AG08395 (cell line): ENCODE results near the gene C2orf15.
"Not testable (repeated sequence)": the region's sequence is repeated elsewhere in the genome, so short reads cannot be mapped to it uniquely, and the experiment has no call there.

ENCODE experiments used
- DNase-seq: peaks from one replicate; pipeline ENCODE4 v3.0.0; 2012; ENCODE audit warnings: mixed read lengths, low spot score

Gene C2orf15, protein sequence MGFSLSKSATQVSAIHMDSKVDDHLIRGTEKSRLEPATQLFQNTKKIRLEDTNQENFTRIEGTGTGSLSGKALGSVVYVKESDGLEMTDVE

DNA sequence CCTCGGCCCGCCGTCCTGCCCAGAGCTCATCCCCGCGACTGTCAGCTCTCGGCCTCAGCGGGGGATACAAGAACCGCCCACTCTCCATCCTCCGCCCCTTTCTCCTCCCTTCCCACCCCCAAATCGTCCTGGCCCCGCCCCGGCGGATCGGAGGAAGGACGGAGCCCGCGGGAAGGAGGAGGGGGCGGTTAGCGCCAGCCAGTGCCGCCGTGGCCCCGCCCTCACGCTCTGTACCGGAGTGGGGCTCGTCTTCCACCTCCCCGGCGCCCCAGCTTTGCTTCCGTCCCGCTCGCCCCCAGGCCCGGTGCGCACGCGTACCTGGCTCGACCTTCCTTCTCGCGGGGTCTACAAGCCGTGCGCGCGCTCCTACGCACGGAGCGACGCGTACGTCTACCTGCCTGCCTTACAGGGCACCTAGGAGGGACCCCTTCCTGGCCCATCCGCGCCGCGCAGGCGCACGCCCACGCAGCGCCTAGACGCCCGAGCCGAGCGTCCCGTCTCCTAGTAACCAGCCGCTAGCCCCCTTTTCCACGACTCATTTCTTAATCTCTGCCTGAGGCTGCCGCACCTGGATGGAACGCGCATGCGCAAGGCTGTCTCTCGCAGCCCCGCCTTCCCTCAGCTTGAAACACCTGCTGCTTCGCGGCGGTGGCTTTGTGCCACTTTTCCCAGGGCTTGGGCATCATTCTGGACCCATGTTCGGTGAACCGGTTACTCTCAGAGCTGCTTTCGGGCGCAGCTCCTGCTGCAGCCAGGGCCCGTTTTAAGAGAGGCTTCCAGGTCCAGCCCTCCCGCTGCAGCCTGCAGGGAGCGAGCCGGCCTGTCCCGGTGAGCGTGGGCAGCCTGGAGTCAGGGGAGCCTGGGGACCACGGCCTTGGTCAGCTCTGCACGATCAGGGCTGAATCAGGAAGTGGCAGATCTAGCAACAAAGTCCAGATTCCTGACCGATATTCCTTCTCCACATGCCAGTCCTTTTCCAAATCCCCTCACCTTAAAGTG lies at the start of gene C2orf15:
C2orf15 (plus strand) TSS at position 598 of the 999 bp plus-strand sequence. CDS start 8,852 bp downstream, outside the sequence.
- DNase-seq: peak; percentile 84

DNA sequence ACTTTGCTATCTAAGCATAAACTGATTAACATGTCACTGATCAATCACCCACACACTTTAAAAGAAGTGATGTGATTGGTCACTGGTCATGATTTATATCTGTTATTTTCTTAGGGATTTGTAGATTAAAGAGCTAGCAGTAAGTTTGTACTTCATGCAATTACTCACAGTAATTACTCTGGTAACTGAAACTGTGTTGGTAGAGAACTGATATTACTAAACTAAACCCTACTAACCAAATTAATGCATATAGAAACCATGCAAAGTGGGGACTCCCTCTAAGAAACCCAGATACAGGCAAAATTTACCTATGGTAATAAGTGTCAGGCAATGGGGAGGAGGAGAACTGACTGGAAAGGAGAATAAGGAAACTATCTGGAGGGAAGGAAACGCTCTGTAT lies 44.8 kb upstream of the C2orf15 start:
- DNase-seq: no peak

DNA sequence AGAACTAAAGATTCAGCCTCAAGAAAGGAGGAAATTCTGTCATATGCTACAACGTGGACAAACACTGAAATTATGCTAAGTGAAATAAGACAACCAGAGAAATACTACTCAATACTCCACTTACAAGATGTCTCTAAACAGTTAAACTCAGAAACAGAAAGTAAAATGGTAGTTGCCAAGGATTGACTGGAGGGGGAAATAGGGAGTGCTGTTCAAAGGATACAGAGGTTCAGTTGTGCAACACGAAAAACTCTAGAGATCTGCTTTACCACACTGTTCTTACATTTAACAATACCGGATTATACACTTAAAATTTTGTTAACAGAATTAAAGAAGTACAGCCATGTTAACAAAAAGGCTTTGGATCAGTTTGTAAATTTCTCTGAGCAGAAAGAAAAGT lies 39.8 kb upstream of the C2orf15 start:
- peak; percentile 36 for DNase-seq

DNA sequence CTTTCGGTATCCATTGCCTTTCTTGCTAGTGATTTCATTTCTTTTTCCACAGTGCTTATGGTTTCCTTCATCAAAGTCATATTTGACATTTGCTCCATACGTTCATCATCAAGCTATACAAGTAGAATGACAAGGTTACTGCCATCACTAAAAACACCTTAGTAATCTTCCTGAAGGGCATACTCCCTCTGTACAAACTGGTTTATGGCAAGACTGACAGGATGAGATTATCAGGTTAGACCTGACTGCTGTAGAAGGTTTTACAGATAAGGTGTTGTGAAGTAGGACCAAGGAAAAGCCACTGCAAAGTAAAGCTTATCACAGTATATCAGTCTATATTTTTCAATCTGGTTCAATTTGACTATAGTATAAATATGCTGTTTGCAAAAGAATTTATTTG lies 37.5 kb upstream of the C2orf15 start:
- no peak for DNase-seq

DNA sequence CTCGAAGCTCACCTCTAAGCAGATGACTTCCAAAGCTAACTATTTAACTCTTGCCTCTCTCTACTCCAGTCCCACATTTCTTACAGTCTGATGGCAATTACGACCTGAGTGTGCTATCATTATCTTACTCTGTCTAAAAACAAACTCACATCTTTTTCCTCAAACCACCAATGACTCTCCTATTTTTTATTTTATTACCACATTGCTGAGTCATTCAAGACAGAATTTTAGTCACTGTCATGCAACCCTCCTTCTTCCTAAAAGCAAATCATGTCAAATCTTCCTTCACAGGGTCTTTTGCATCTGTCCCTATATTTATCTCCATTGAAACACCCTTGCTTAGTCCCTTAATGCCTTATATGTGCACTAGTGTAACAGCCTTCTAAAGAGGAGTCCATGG lies 34.6 kb upstream of the C2orf15 start:
- no peak for DNase-seq

DNA sequence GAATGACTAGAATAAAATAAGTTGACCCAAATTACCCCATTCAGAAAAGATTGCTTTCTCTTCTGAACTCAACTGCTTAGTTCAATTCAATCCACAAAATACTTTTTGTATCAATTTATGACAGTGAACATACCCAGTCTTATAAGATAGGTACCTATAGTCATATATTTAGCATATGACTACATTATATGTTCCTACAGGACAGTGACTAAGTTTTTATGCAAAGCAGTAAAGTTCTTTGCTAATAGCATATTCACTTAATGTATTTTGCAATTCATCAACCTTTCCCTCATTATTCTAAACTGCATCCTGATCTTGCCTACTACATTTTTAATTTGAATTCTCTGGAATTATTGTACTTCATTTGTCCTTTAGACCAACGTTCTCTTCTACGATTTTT lies 30.3 kb upstream of the C2orf15 start:
- DNase-seq: no peak

DNA sequence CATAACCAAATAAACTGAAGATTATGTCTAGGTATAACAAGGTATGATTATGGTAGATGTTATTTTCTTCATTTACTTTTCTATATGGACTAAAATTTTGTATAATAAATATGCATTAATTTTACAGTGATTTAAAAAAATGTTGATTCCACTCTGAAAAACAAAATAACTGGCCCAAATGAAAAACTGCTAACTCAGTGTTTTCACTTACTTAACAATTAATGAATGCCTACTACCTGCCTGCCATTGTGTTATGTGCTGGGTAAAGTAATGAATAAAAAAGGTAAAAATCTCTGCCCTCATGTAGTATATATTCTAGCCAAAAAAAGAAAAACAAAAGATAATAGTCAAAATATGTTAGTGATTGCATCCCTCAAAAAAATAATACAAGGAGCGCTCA lies 29.6 kb upstream of the C2orf15 start:
- no peak for DNase-seq

DNA sequence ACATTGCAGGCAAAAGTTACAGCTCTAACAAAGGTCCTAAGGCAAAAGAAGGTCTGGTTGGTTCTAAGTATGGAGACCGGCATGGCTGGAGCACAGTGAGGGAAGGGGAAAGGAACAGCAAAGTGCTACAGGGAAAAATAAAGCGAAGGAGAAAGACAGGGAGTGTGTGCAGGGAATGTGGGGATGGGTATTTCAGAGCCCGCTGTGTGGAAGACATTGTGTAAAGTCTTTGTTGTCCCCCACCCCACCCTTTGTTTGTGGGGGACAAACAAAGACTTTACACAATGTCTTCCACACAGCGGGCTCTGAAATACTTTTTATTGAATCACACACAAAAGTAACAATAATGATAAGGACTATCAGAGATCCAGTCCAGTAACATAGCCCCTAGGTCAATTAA lies 28.9 kb upstream of the C2orf15 start:
- no peak for DNase-seq

DNA sequence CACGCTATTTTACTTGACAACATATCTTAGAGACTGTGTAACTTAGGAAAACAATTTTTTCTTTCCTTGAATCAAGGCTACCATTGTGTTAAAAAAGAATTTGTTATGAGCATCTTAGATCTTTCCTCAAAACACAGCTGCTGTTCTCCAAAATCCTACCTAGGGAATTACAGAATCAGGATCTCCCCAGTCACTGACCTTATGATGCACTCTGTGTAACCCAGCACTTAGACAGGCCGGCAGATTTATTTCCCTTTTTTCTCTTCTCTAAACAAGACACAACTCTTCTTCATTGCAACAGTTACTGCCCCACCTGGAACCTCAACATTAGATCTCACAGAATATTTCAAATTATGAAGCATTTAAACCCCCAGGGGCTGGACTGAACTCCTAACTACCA lies 13.5 kb upstream of the C2orf15 start:
- no peak for DNase-seq

DNA sequence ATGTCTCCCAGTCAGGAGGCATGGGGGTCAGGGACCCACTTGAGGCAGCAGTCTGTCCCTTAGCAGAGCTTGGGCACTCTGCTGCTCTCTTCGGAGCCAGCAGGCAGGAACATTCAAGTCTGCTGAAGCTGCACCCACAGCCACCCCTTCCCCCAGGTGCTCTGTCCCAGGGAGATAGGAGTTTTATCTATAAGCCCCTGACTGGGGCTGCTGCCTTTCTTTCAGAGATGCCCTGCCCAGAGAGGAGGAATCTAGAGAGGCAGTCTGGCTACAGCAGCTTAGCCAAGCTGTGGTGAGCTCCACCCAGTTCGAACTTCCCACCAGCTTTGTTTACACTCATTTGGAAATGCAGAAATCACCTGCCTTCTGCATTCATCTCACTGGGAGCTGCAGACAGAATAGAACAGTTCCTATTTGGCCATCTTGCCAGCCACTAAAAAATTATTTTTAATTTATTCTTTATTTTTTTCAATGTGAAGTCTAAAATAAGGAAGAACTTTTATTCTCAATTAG lies 6.4 kb upstream of the C2orf15 start:
- DNase-seq: not testable (repeated sequence)

DNA sequence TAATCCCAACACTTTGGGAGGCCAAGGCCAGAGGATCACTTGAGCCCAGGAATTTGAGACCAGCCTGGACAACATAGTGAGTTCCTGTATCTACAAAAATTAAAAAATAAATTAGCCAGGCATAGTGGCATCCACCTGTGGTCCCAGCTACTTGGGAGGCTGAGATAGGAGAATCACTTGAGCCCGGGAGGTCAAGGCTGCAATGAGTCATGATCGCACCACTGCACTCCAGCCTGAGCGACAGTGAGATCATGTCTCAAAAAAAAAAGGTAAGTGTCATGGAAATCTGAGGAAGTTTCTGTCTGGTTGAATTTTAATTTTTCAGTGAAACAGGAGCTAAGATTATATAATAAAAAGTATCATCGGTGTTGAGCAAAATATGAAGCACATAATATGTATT lies 2.5 kb upstream of the C2orf15 start:
- no peak for DNase-seq

DNA sequence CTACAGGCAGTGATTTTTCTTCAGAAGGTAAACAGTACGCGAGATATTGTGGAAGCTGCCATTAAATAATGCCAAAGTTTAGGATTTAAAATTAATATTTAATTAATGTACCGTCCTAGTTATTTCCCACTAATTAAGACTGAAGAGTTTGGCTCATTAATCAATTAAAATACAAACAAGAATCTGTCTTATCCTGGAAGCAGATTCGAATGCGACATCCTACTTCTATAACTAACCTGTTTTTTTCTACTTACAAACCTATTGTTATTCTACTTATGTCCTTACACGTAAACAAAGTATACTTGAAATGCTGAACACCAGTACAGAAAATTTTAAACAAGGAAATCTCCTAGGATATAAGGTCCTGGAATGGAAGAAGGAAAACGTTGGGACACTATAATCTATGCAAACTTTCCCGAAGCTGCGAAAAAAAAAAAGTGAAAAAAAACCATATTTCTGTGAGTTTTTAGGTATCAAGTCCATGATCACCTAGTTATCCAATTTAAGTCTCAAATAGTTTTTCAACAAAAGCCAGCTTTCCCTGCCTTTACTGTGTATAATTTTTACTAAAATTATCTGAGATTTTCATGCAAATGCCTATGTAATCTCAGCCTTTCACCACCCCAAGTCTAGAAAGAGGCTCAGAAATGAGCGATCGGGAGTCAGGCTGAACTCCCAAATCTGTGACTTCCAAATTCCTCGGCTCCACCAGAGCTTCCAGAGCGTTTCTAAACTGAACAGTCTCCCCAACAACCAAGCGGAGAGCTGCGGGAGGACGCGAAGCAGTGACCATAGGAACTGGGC lies 1.2 kb upstream of the C2orf15 start:
- peak; percentile 9 for DNase-seq

DNA sequence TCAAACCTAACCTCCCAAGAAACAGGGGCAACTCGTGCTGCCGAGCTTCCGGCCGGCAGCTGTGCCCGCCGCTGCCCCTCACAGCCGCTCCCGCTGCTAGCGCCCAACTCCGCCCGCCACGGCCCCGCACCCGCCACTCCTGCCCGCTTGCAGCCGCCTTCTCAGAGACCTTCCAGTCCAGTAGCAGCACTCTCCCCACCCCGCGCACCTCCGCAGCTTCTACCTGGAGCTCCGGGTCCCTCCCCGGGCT lies 722 bp upstream of the C2orf15 start:
- no peak for DNase-seq

DNA sequence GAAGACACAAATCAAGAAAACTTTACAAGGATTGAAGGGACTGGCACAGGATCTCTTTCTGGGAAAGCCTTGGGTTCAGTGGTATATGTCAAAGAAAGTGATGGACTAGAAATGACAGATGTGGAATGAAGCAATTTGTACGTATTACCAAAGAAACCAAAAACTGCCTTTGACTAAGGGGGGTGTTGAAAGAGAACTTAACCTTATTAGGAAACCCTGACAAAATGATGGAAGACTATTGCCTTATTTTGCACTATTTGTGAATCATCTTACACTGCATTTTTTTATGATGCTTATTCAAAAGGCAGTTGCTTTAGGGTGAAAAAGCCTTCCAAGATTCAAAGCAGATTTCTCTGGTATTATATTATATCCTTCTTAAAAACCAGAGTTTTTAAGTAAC lies 9.2 kb downstream of the C2orf15 start:
- DNase-seq: peak; percentile 6

DNA sequence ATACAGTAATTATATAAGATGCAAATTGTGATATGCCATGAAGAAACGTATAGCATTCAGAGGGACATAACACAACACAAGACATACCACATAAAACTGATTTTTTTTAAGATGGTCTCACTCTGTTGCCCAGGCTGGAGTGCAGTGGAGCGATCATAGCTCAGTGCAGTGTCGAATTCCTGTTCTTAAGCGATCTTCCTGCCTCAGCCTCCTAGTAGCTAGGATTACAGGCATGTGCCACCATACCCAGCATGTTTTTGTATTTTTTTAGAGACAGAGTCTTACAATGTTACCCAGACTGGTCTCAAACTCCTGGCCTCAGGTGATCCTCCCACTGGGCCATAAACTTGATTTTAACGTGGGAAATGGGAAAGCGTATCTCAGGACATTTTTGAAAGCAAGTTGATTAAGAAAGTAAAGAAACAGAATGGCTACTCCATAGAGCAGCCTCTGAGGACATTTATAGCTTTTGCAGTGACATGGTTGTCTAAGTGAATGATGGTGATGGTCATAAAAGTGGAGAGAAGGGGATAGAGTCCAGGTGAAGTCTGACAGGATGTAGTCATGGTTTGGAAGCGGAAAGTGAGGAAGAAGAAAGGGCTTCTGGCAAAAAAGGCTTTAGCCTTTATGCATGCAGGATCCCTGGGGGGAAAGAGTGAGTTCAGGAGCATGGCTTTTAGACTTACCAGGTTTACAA lies 10.8 kb downstream of the C2orf15 start:
- no peak for DNase-seq

DNA sequence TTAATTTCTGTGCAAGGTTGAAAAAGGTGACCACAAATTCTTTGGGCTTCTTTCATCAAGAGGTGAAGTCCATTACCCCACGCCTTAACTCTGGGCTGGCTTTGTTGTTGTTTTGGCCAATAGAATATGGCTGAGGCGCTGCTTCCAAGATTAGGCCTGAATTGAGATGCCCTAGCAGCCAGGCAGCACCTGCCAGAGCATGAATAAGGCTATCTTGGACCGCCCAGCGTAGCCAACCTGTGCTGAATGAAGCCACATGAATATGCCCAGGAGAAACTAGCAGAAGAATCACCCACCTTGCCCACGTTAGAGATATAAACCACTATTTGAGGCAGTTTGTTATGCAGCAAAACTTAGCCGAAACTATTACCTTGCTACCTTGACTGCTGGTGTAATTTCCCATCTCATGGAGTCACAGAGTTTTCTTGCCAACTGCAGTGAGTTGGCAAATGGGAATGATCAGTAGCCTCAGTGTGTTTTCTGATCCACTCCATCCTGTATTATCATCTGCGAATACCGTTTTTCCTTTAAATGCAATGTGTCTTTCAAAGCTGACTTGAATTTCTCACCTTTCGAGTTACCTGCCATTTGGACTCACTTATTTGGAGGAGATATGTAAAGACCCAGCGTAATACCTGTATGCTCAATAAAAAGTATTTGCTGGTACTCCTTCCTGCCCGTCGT lies 12.6 kb downstream of the C2orf15 start:
- DNase-seq: peak; percentile 8

DNA sequence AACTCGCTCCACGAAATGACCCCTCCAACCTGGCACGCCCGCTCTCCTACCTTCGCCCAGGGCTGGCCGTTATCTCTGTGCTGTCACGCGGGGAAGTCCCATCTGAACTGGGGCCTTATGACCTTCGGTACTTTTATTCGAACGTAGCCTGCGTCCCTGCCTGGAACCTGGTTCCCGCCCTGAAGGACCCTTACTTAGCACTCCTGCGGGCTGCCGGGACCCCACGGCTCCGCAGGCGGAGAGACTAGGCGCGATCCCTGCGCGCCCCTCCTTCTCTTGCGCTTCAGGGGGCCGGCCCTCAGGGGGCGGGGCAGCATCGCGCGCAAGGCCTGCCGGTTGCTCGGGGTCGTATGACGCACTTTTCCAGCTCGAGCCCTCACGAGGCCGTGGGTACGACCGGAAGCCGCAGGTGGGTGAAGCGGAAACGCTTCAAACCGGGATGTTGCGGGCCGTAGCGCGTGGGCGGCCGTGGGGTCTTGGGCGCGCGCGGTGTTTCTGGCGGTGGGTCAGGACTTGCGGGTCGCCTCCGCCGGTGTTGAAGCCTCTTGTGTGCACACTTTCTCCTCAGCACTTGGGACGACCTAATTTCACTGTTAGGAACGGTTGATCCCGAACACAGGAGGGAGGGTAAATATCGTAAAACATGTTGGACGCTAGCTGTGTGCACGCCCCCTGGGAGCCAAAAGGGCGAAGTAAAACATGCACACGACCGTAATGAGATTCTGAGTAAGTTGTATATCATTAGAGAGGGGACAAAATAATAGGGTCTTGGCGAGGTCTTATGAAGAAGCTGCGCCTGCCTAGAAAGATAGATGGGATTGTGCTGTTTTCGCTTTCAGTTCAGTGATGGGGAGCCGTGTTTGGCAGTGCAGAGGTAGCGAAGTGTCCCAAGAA lies 13.4 kb downstream of the C2orf15 start, which contains the start of the genes LIPT1 and TSGA10:
LIPT1 (plus strand) TSS at position 325 of the 894 bp plus-strand sequence. CDS start 6,991 bp downstream, outside the sequence.
TSGA10 (minus strand) TSS at position 300 of the 894 bp plus-strand sequence. CDS start 45,503 bp downstream, outside the sequence.
- DNase-seq: peak; percentile 97

DNA sequence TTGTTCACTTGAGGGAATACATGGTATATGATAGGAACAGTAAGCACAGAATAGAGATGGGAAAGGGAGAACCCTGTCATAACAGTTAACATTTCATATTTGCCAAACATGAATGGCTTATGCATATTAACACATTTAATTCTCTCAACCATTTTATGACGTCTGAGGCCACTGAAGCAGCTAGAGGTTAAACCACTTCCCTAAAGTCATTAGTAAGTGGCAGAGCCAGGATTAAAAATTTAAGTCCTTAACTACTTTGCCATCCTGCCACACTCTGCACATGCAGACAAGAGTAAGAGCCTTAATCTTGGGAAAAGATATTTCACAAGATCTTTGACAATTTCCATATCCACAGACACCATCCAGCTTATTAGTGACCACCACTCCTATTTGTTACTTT lies 15.4 kb downstream of the C2orf15 start:
- no peak for DNase-seq

DNA sequence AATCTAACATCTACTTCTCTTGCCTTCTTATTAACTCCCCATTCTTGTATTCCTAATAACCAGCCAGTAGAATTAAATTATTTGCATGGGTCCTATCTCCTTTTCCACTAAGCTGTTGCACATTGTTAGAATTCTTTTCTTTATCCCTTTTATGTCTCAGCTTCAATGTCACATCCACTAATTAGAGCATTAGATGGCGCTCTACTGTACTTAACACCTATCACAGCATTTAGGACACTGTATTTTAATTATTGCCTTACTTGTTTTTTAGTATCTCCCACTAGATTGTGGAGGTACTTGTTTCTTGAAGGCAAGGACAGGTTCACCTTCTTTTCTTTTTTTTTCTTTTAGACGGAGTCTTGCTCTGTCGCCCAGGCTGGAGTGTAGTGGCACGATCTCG lies 17.1 kb downstream of the C2orf15 start:
- no peak for DNase-seq

DNA sequence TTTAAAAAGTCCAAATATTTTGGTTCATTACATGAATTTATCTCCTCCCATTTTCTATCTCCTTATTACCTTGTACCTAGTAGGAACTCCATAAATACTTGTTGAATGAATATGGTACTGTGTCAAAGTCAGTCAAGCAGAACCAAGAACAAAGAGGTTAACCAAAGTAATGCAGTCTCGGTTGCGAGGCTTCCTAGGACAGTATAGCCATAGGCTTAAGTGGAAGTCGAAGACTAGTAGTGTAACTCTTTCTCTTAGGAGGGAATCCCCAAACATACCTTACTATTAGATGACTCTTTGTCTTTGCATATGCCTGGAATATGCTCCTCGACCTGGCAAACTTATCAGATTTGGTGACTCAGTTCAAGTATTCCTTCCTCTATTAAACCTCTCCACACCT lies 18.1 kb downstream of the C2orf15 start:
- no peak for DNase-seq
